HEK293 (cell line): ENCODE measurements around the gene ELF1.

Experiments used
- CTCF ChIA-PET: fragments of 350-600 bp; formaldehyde crosslinking; extraction: SDS; loops from one replicate; lab custom pipeline; 2021; ENCODE audit warnings: antibody characterized with exemption; lab: Yijun Ruan, JAX
- POLR2A ChIA-PET: fragments of 300-600 bp; formaldehyde crosslinking; extraction: SDS; loops from one replicate; lab custom pipeline; 2020; ENCODE audit warnings: antibody characterized with exemption, inconsistent platforms; lab: Yijun Ruan, JAX
- H3K27ac ChIP-seq: fragments of 200-500 bp; sonication (Bioruptor generic); 2 replicates; pipeline ENCODE4 v1.5.1; 2014; ENCODE audit warnings: low read depth, low read length, control low read depth, inconsistent platforms; ENCODE audit errors: extremely low read depth
- H3K36me3 ChIP-seq, 2 experiments: fragments of 200-500 bp in 1 of 2; sonication (Bioruptor generic) in 1 of 2; 1 replicate in 1 of 2; 2 replicates in 1 of 2; pipeline ENCODE4 v1.5.1; 2014 to 2017; ENCODE audit warnings: inconsistent platforms in 2 of 2, low read length in 2 of 2; ENCODE audit not compliant: control insufficient read depth in 2 of 2, insufficient read depth in 1 of 2
- H3K4me1 ChIP-seq: fragments of 200-500 bp; sonication (Bioruptor generic); 2 replicates; pipeline ENCODE4 v1.5.1; 2014; ENCODE audit warnings: mild to moderate bottlenecking, low read length, inconsistent platforms; ENCODE audit not compliant: control insufficient read depth, insufficient read depth
- H3K4me3 ChIP-seq: 2 replicates; pipeline ENCODE4 v1.5.1; 2011; ENCODE audit warnings: low read depth, mild to moderate bottlenecking, control low read depth, low read length, moderate library complexity
- H3K9me3 ChIP-seq: fragments of 200-500 bp; sonication (Bioruptor generic); 2 replicates; pipeline ENCODE4 v1.5.1; 2014; ENCODE audit warnings: low read depth, low read length, inconsistent platforms; ENCODE audit not compliant: control insufficient read depth, insufficient read depth
- GLIS2 ChIP-seq: fragments of 450-650 bp; formaldehyde crosslinking; IDR thresholded peaks from 2 replicates; pipeline ENCODE4 v1.5.1; 2016; ENCODE audit warnings: missing biosample characterization, missing genetic modification characterization
- HOXC10 ChIP-seq: sonication (generic); formaldehyde crosslinking; IDR thresholded peaks from 2 replicates; pipeline ENCODE4 v1.8.1; 2023; ENCODE audit warnings: mild to moderate bottlenecking, missing genetic modification reagents
- IKZF3 ChIP-seq: fragments of 450-650 bp; IDR thresholded peaks from 2 replicates; pipeline ENCODE4 v1.5.0; 2018; ENCODE audit warnings: missing biosample characterization, mild to moderate bottlenecking, missing genetic modification characterization, moderate library complexity
- INSM2 ChIP-seq: fragments of 450-650 bp; formaldehyde crosslinking; IDR thresholded peaks from 2 replicates; pipeline ENCODE4 v1.5.1; 2016; ENCODE audit warnings: missing biosample characterization, missing genetic modification characterization
- TRIM28 ChIP-seq: IDR thresholded peaks from 2 replicates; pipeline ENCODE4 v1.6.1; 2011; ENCODE audit warnings: low read length, control low read depth, borderline replicate concordance
- WT1 ChIP-seq: fragments of 450-650 bp; formaldehyde crosslinking; IDR thresholded peaks from 2 replicates; pipeline ENCODE4 v1.5.1; 2016; ENCODE audit warnings: missing biosample characterization, missing genetic modification characterization
- ZBTB20 ChIP-seq: fragments of 450-650 bp; formaldehyde crosslinking; IDR thresholded peaks from 2 replicates; pipeline ENCODE4 v1.5.1; 2016; ENCODE audit warnings: missing biosample characterization, missing genetic modification characterization
- ZBTB49 ChIP-seq: fragments of 450-650 bp; formaldehyde crosslinking; IDR thresholded peaks from 2 replicates; pipeline ENCODE4 v1.5.1; 2016; ENCODE audit warnings: missing biosample characterization, missing genetic modification characterization, low read depth
- ZBTB6 ChIP-seq: fragments of 450-650 bp; formaldehyde crosslinking; IDR thresholded peaks from 2 replicates; pipeline ENCODE4 v1.5.1; 2017; ENCODE audit warnings: missing biosample characterization, missing genetic modification characterization
- ZBTB7A ChIP-seq: fragments of 450-650 bp; formaldehyde crosslinking; IDR thresholded peaks from 2 replicates; pipeline ENCODE4 v1.5.1; 2016; ENCODE audit warnings: low read depth, missing biosample characterization, missing genetic modification characterization
- ZBTB8A ChIP-seq: fragments of 450-650 bp; formaldehyde crosslinking; IDR thresholded peaks from 2 replicates; pipeline ENCODE4 v1.5.1; 2016; ENCODE audit warnings: missing biosample characterization, missing genetic modification characterization
- ZFP3 ChIP-seq: fragments of 450-650 bp; formaldehyde crosslinking; IDR thresholded peaks from 2 replicates; pipeline ENCODE4 v1.5.1; 2016; ENCODE audit warnings: low read depth, missing biosample characterization, missing genetic modification characterization
- ZNF169 ChIP-seq: fragments of 450-650 bp; formaldehyde crosslinking; IDR thresholded peaks from 2 replicates; pipeline ENCODE4 v1.5.1; 2016; ENCODE audit warnings: missing biosample characterization, missing genetic modification characterization
- ZNF214 ChIP-seq: fragments of 450-650 bp; formaldehyde crosslinking; IDR thresholded peaks from 2 replicates; pipeline ENCODE4 v1.5.1; 2017; ENCODE audit warnings: missing biosample characterization, mild to moderate bottlenecking, missing genetic modification characterization, borderline replicate concordance
- ZNF221 ChIP-seq: fragments of 450-650 bp; formaldehyde crosslinking; IDR thresholded peaks from 2 replicates; pipeline ENCODE4 v1.5.1; 2017; ENCODE audit warnings: missing biosample characterization, missing genetic modification characterization, borderline replicate concordance
- ZNF223 ChIP-seq: fragments of 450-650 bp; formaldehyde crosslinking; IDR thresholded peaks from 2 replicates; pipeline ENCODE4 v1.5.1; 2016; ENCODE audit warnings: missing biosample characterization, missing genetic modification characterization
- ZNF473 ChIP-seq: fragments of 450-650 bp; formaldehyde crosslinking; IDR thresholded peaks from 2 replicates; pipeline ENCODE4 v1.5.1; 2017; ENCODE audit warnings: missing biosample characterization, missing genetic modification characterization
- ZNF548 ChIP-seq: fragments of 450-650 bp; formaldehyde crosslinking; IDR thresholded peaks from 2 replicates; pipeline ENCODE4 v1.5.1; 2016; ENCODE audit warnings: missing biosample characterization, missing genetic modification characterization
- ZNF571 ChIP-seq: fragments of 450-650 bp; formaldehyde crosslinking; IDR thresholded peaks from 2 replicates; pipeline ENCODE4 v1.5.0; 2017; ENCODE audit warnings: missing biosample characterization, missing genetic modification characterization
- ZNF621 ChIP-seq: fragments of 450-650 bp; formaldehyde crosslinking; IDR thresholded peaks from 2 replicates; pipeline ENCODE4 v1.5.1; 2017; ENCODE audit warnings: missing biosample characterization, missing genetic modification characterization
- ZNF629 ChIP-seq: fragments of 450-650 bp; formaldehyde crosslinking; IDR thresholded peaks from 2 replicates; pipeline ENCODE4 v1.5.1; 2017; ENCODE audit warnings: missing biosample characterization, missing genetic modification characterization
- ZNF776 ChIP-seq: fragments of 450-650 bp; formaldehyde crosslinking; IDR thresholded peaks from 2 replicates; pipeline ENCODE4 v1.5.0; 2017; ENCODE audit warnings: missing biosample characterization, missing genetic modification characterization, borderline replicate concordance

ELF1 gene

GRCh38 chr13:40961214-40961613, 57.9 kb downstream of the ELF1 start:
- H3K36me3 ChIP-seq = peaks cover 3 to 15% of the 10 kb centered on the region in 2 experiments; a peak in 2 of 3 replicates
- POLR2A ChIA-PET = no interaction called here
- TF ChIP-seq IKZF3 (tag by site-specific recombination) (no peak), HOXC10 (no peak), ZNF473 (tag by site-specific recombination) (no peak), ZNF571 (tag by site-specific recombination) (no peak), ZNF629 (tag by site-specific recombination) (no peak), ZNF214 (tag by site-specific recombination) (no peak), GLIS2 (tag by site-specific recombination) (no peak), TRIM28 (no peak), ZNF221 (no peak), ZNF169 (tag by site-specific recombination) (no peak), WT1 (tag by site-specific recombination) (no peak)
- CTCF ChIA-PET = no interaction called here
- no peak overlapping the region for H3K4me3 ChIP-seq
- no peak overlapping the region for H3K27ac ChIP-seq
- no peaks in the 10 kb centered on the region for H3K4me1 ChIP-seq
- H3K9me3 ChIP-seq = no peaks in the 10 kb centered on the region

GRCh38 chr13:40960716-40961115, 58.4 kb downstream of the ELF1 start:
- TF ChIP-seq ZNF571 (tag by site-specific recombination) = no peak
- TF ChIP-seq ZBTB6 (tag by site-specific recombination) = no peak
- TF ChIP-seq ZFP3 = no peak
- no peak for TF ChIP-seq ZBTB8A (tag by site-specific recombination)
- TF ChIP-seq ZBTB7A (tag by site-specific recombination) = no peak
- no peak for TF ChIP-seq ZNF621 (tag by site-specific recombination)
- TF ChIP-seq ZNF776 (tag by site-specific recombination) = no peak
- no peak for TF ChIP-seq ZBTB20 (tag by site-specific recombination)
- no peak for TF ChIP-seq ZNF223
- no peak for TF ChIP-seq INSM2 (tag by site-specific recombination)
- TF ChIP-seq ZNF548 (tag by site-specific recombination) = no peak
- TF ChIP-seq ZNF214 (tag by site-specific recombination) = no peak
- TF ChIP-seq ZBTB49 = no peak
- Histone ChIP-seq H3K9me3 (no peaks in the 10 kb centered on the region), H3K4me1 (no peaks in the 10 kb centered on the region), H3K36me3 (peaks cover 3 to 15% of the 10 kb centered on the region in 2 experiments; a peak in 2 of 3 replicates), H3K27ac (no peak overlapping the region), H3K4me3 (no peak overlapping the region)
- ChIA-PET CTCF (interaction anchor here (0.7 kb wide), 1 partner anchor 25 kb away, joined by 3 read pairs; no protein-coding TSS in a partner anchor), POLR2A (no interaction called here)
